Measurements from ENCODE around the gene ZNF532.

- TF ChIP-seq CTCF (optimal IDR thresholded peaks at IDR 0.05 in 1 of 3, IDR thresholded peaks at IDR 0.05 in 1 of 3, conservative IDR thresholded peaks at IDR 0.05 in 1 of 3; ENCODE audit: extremely low read depth in 1 of 3, insufficient read depth in 2 of 3, low read length in 3 of 3), result no peak
- no peak for TF ChIP-seq EZH2 (IDR thresholded peaks at IDR 0.05; ENCODE audit: low read length)
Measured at GRCh38 chr18:58847383-58848071, 17.1 kb upstream of the ZNF532 start.

All from keratinocyte (primary cell).